Stimulated activated CD4-positive, alpha-beta T cell treated with anti-CD3 and anti-CD28 coated beads, Interleukin-15, amount 100 ng/mL, for 1 hour (primary cell): ENCODE data around the gene ALMS1.
"Not testable (repeated sequence)": the region's sequence is repeated elsewhere in the genome, so short reads cannot be mapped to it uniquely, and the experiment has no call there.

Source experiments
- DNase-seq, 2 donors: peaks; one replicate each; pipeline ENCODE4 v3.0.0-alpha.2; 2020; ENCODE audit warnings: low read depth in 1 of 2, low spot score in 1 of 2

ALMS1 gene

DNA sequence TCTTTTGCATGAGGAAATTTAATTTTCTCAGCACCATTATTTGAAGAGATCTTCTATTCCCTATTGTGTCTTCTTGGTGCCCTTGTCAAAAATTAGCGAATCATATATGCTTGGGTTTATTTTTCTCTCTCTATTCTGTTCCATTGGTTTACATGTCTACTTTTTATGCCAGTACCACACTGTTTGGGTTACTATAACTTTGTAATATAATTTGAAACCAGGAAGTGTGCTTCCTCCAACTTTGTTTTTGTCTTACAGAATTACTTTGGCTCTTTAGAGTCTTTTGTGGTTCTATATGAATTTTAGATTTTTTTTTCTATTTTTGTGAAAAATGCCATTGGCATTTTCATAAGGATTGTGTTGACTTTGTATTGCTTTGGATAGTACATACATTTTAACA lies 17.6 kb downstream of the ALMS1 start:
- DNase-seq: no peak

- no peak for DNase-seq
Observed at GRCh38 chr2:73404409-73404808, 18.8 kb downstream of the ALMS1 start.

DNA sequence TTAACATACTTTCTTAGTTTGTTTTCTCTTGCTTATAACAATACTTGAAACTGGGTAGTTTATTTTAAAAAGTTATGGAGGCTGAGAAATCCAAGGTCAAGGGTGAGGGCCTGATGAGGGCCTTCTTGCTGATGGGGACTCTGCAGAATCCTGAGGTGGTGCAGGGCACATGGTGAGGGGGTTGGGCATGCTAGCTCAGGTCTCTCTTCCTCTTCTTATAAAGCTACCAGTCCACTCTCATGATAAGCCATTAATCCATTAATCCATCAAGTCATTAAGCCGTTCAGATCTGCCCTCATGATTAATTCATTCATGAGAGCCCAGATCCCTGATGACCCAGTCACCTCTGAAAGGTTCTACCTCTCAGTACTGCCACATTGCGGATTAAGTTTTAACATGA lies 21.4 kb downstream of the ALMS1 start:
- no peak for DNase-seq

GRCh38 chr2:73408198-73408597 lies 22.6 kb downstream of the ALMS1 start:
- DNase-seq: no peak

GRCh38 chr2:73414696-73415095 lies 29.1 kb downstream of the ALMS1 start:
- no peak for DNase-seq

- no peak for DNase-seq
Observed at GRCh38 chr2:73415906-73416305, 30.3 kb downstream of the ALMS1 start.

DNA sequence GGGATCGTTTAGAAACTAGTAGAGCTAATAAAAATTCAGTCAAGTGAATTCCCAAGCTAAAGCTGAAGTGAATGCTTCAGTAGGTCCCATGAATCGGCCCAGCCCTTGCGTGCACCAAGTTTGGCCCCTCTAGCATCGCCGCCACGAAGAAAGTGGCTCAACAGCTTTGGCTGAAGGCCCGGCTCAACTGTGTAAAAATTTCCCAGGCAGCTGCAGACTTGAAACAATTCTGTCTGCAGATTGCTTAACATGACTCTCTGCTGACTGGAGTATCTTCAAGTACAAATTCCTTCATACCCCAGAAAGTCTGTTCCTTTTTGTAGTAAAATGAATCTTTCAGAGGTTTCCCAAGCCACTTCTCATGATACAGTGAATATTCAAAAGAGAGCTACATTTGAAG lies 32.7 kb downstream of the ALMS1 start:
- no peak for DNase-seq

GRCh38 chr2:73423913-73424312 lies 38.3 kb downstream of the ALMS1 start:
- no peak for DNase-seq

DNA sequence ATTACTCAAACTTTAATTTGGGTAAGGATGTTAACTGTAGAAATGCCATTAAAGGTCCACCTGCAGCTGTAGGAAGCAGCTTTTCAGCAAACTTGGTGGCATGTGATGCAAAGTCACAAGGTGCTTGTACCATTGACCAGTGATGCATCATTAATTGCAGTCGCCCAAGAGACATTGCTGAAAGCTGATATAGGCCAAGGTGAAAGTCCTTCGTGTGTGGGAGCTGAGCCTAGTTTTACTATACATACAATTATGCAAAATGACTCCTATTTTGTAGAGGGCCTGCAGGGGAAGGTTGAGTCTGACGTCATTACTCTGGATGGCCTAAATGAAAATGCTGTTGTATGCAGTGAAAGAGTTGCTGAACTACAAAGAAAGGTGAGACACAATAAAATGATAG lies 40.5 kb downstream of the ALMS1 start:
- no peak for DNase-seq

DNA sequence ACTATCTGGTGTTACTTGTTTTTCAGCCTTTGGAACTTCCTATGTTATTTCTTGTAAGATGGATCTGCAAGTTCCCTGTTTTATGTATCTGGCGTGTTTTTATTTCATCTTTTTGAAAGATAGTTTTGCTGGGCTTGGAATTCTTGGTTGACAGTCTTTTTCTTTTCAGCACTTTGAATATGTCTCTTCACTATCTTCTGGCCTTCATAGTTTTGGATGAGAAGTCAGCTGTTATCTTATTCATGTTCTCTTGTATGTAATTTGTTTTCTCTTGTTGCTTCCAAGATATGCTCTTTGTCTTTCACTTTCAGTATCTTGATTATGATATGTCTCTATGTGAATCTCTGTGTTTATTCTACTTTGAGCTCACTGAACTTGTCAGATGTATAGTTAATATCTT lies 50.4 kb downstream of the ALMS1 start:
- DNase-seq: no peak

GRCh38 chr2:73444202-73444601 lies 58.6 kb downstream of the ALMS1 start:
- DNase-seq: no peak

- no peak for DNase-seq
Observed at GRCh38 chr2:73448856-73449255, 63.2 kb downstream of the ALMS1 start.

- DNase-seq: no peak
Observed at GRCh38 chr2:73449404-73449803, 63.8 kb downstream of the ALMS1 start.

- DNase-seq: no peak
Observed at GRCh38 chr2:73451263-73451972, 65.8 kb downstream of the ALMS1 start.

DNA sequence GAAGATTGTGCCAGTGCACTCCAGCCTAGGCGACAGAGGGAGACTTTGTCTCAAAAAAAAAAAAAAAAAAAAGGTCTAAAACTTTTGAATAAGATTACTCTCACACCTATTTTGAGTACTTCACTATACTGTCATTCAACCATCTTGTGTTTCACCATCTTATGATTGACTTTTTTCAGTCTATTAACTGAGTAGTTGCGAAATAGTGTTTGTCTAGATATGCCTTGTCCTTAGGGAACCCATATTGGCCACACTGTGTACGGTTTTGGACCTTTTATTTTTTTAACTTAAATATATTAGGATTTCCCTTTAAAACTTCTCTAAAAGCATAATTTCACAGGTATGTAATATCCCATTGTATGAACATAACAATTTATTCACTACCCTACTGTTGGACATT lies 72.3 kb downstream of the ALMS1 start:
- no peak for DNase-seq

DNA sequence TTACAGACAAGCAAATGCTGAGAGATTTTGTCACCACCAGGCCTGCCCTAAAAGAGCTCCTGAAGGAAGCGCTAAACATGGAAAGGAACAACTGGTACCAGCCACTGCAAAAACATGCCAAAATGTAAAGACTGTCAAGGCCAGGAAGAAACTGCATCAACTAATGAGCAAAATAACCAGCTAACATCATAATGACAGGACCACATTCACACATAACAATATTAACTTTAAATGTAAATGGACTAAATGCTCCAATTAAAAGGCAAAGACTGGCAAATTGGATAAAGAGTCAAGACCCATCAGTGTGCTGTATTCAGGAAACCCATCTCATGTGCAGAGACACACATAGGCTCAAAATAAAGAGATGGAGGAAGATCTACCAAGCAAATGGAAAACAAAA lies 76.8 kb downstream of the ALMS1 start:
- DNase-seq: not testable (repeated sequence)

DNA sequence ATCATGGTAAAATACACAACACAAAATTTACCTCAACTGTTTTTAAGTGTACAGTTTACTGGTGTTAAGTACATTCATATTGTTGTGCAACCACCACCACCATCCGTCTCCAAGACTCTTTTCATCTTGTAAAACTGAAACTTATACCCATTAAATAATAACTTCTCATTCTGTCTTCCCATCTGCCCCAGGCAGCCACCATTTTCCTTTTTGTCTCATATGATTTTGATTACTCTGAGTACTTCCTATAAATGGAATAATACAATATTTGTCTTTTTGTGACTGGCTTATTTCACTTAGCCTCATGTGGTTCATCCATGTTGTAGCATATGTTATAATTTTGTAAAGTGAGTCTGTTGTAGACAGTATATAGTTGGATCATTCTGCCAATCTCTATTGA lies 82.7 kb downstream of the ALMS1 start:
- DNase-seq: no peak

GRCh38 chr2:73483874-73484273 lies 98.2 kb downstream of the ALMS1 start:
- not testable (repeated sequence) for DNase-seq

- no peak for DNase-seq
Observed at GRCh38 chr2:73487112-73487657, 101.5 kb downstream of the ALMS1 start.

- no peak for DNase-seq
Observed at GRCh38 chr2:73488079-73488478, 102.4 kb downstream of the ALMS1 start.

- no peak for DNase-seq
Observed at GRCh38 chr2:73489053-73489452, 103.4 kb downstream of the ALMS1 start.

GRCh38 chr2:73494031-73494430 lies 108.4 kb downstream of the ALMS1 start:
- no peak for DNase-seq

DNA sequence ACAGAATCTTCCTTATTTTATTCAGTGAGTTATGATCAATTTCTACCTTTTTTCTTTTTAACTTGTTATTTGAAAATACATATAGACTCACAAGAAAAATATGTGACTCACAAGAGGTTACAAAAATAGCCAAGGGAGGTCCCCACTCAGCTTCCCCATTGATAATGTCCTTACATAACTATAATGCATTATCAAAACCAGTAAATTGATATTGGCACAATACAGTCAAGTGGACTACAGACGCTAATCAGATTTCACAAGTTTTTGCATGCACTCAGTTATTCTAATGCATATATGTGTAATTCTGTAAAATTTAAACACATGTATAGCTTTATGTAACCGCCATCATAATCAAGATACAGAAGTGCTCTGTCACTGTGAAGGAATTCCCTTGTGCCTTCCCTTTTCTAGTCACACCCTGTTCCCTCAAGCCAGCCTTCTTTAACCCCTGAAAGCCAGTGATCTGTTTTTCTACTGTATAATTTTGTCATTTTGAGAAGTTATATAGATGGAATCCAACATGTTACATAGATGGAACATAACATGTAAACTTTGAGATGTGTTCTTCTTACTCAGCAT lies 118.4 kb downstream of the ALMS1 start:
- DNase-seq: no peak
